Vagina (tissue), 2 donors: ENCODE data around the gene KCTD16. TPM values are rescaled to one million over a fixed set of nuclear protein-coding genes. Genes with fewer than 3 reads are reported as not detected.

ENCODE experiments used
- DNase-seq, 2 donors: peaks; one replicate each; pipeline ENCODE4 v3.0.0-alpha.2; 2017; ENCODE audit errors: extremely low spot score in 2 of 2
- H3K27ac ChIP-seq: fragments of 200-600 bp; sonication (generic); one replicate; pipeline ENCODE4 v1.5.1; 2019
- H3K27me3 ChIP-seq: fragments of 200-600 bp; sonication (generic); one replicate; pipeline ENCODE4 v1.5.1; 2019
- H3K36me3 ChIP-seq, 2 donors: fragments of 200-600 bp; sonication (generic); one replicate each; pipeline ENCODE4 v1.5.1; 2017 to 2019
- H3K4me1 ChIP-seq: fragments of 200-600 bp; sonication (generic); one replicate; pipeline ENCODE4 v1.5.1; 2019
- H3K4me3 ChIP-seq, 2 donors: fragments of 200-600 bp; sonication (generic); 1 replicate in 1 of 2; 2 replicates in 1 of 2; pipeline ENCODE4 v1.5.1; 2016 to 2019
- H3K9me3 ChIP-seq: fragments of 200-600 bp; sonication (generic); one replicate; pipeline ENCODE4 v1.5.1; 2019
- CTCF ChIP-seq, 3 experiments: fragments of 450-650 bp in 2 of 3; fragments of 200-600 bp in 1 of 3; sonication (generic) in 1 of 3; IDR thresholded peaks; one replicate each; pipeline ENCODE4 v1.5.1; 2017 to 2019; ENCODE audit warnings: antibody characterized with exemption in 3 of 3, mild to moderate bottlenecking in 2 of 3, moderate library complexity in 2 of 3
- POLR2A ChIP-seq, 2 donors: fragments of 450-650 bp; IDR thresholded peaks; one replicate each; pipeline ENCODE4 v1.6.1; 2017; ENCODE audit warnings: antibody characterized with exemption in 2 of 2, mild to moderate bottlenecking in 2 of 2, moderate library complexity in 2 of 2
- POLR2AphosphoS5 ChIP-seq, 2 donors: sonication (generic); formaldehyde crosslinking; IDR thresholded peaks; one replicate each; pipeline ENCODE4 v1.9.0; 2017; ENCODE audit warnings: antibody characterized with exemption in 2 of 2, mild to moderate bottlenecking in 2 of 2, low read depth in 1 of 2; ENCODE audit not compliant: insufficient read depth in 1 of 2
- intact Hi-C: fragments of 100-400 bp; cut with DNase I; formaldehyde crosslinking; loops from one replicate; pipeline ENCODE4 v1.15.1; 2023
- total RNA-seq: library from RNA; depleted of rRNA; stranded (reverse); fragments of >200 nt; gene quantifications from one replicate; pipeline ENCODE4 v1.2.3, GENCODE V29; 2016

Gene KCTD16
- total RNA-seq, 1 donor from 2014 or later: 0.25 TPM

GRCh38 chr5:144298658-144299057, 128.0 kb downstream of the KCTD16 start:
- Histone ChIP-seq H3K4me1 (no peaks in the 10 kb centered on the region), H3K4me3 (no peak overlapping the region), H3K27me3 (no peaks in the 10 kb centered on the region), H3K36me3 (no peaks in the 10 kb centered on the region), H3K27ac (no peak overlapping the region), H3K9me3 (no peaks in the 10 kb centered on the region)
- intact Hi-C loops: no loop called here
- no peak for DNase-seq
- TF ChIP-seq POLR2A (IDR thresholded peaks at IDR 0.05) (no peak), POLR2AphosphoS5 (IDR thresholded peaks at IDR 0.05; ENCODE audit: insufficient read depth in 1 of 2, low read depth in 1 of 2) (no peak), CTCF (IDR thresholded peaks at IDR 0.05) (no peak)

DNA sequence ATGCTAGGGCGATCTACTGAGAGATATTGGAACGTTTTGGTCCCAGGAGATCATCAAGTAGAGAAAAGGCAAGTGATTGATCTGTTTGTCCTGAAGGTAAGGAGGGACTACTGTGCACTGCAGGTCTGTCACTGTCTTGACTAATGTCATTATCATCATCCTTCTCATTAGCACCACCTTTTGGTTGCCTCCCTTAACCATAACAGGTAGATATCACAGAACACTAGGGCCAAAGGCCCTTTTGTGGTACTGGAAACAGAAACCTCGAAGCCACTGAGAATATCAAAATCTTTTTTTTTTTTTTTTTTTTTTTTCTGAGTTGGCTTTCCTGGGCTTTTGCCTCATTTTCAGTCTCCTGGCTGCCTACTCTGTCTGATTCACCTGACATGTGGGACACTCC, 134.0 kb downstream of the KCTD16 start:
- Histone ChIP-seq H3K27me3 (no peaks in the 10 kb centered on the region), H3K27ac (no peak overlapping the region), H3K4me1 (no peaks in the 10 kb centered on the region), H3K4me3 (no peak overlapping the region), H3K36me3 (no peaks in the 10 kb centered on the region), H3K9me3 (no peaks in the 10 kb centered on the region)
- no peak for TF ChIP-seq POLR2AphosphoS5 (IDR thresholded peaks at IDR 0.05; ENCODE audit: insufficient read depth in 1 of 2, low read depth in 1 of 2)
- no peak for TF ChIP-seq POLR2A (IDR thresholded peaks at IDR 0.05)
- TF ChIP-seq CTCF (IDR thresholded peaks at IDR 0.05): no peak
- no peak for DNase-seq
- intact Hi-C loops: no loop called here

DNA sequence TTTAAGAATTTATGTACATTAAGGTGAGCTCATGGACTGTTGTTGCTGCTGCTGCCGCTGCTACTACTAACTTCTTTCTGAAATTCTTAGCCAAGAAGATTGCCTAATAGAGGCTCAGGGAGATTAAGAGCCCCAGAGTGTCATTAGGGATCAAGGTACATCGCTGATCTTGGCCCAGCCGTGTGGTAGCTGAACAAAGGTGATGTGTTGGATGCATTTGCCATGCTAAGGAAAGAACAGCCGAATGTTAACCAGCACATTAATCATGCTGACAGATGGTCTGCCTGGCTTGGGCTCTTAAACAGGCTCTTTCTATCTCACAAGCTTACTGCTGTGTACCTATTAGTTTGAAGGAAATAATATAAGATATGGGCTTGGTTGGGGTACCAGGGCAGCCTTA, 137.1 kb downstream of the KCTD16 start:
- H3K4me3 ChIP-seq: no peak overlapping the region
- DNase-seq: no peak
- no peaks in the 10 kb centered on the region for H3K36me3 ChIP-seq
- H3K27me3 ChIP-seq: no peaks in the 10 kb centered on the region
- TF ChIP-seq CTCF (IDR thresholded peaks at IDR 0.05) (no peak), POLR2AphosphoS5 (IDR thresholded peaks at IDR 0.05; ENCODE audit: insufficient read depth in 1 of 2, low read depth in 1 of 2) (no peak), POLR2A (IDR thresholded peaks at IDR 0.05) (no peak)
- no peaks in the 10 kb centered on the region for H3K9me3 ChIP-seq
- H3K4me1 ChIP-seq: no peaks in the 10 kb centered on the region
- intact Hi-C loops: no loop called here
- no peak overlapping the region for H3K27ac ChIP-seq

GRCh38 chr5:144308174-144308573, 137.5 kb downstream of the KCTD16 start:
- Histone ChIP-seq H3K4me3 (no peak overlapping the region), H3K27me3 (no peaks in the 10 kb centered on the region), H3K9me3 (no peaks in the 10 kb centered on the region), H3K4me1 (no peaks in the 10 kb centered on the region), H3K36me3 (no peaks in the 10 kb centered on the region), H3K27ac (no peak overlapping the region)
- no peak for DNase-seq
- TF ChIP-seq POLR2A (IDR thresholded peaks at IDR 0.05) (no peak), CTCF (IDR thresholded peaks at IDR 0.05) (no peak), POLR2AphosphoS5 (IDR thresholded peaks at IDR 0.05; ENCODE audit: insufficient read depth in 1 of 2, low read depth in 1 of 2) (no peak)
- intact Hi-C loops: no loop called here

- intact Hi-C loops: no loop called here
- TF ChIP-seq POLR2AphosphoS5 (IDR thresholded peaks at IDR 0.05; ENCODE audit: insufficient read depth in 1 of 2, low read depth in 1 of 2): no peak
- no peak for TF ChIP-seq CTCF (IDR thresholded peaks at IDR 0.05)
- TF ChIP-seq POLR2A (IDR thresholded peaks at IDR 0.05): no peak
- no peak overlapping the region for H3K27ac ChIP-seq
These were observed 138.4 kb downstream of the KCTD16 start for GRCh38 chr5:144308906-144309670.

More at GRCh38 chr5:144308906-144309670, 138.4 kb downstream of the KCTD16 start:
- no peak for DNase-seq
- Histone ChIP-seq H3K4me3 (no peak overlapping the region), H3K4me1 (no peaks in the 10 kb centered on the region), H3K36me3 (no peaks in the 10 kb centered on the region), H3K9me3 (no peaks in the 10 kb centered on the region), H3K27me3 (no peaks in the 10 kb centered on the region)
